NOMO-1 treated with DMSO at 0.1 percent for 48 hours (cell line): Measurements from ENCODE around the gene ARRB1.

ENCODE experiments used
- DNase-seq: peaks from one replicate; lab custom pipeline; 2025; ENCODE audit not compliant: unreplicated experiment; lab: John Stamatoyannopoulos, UW

Gene ARRB1

DNA sequence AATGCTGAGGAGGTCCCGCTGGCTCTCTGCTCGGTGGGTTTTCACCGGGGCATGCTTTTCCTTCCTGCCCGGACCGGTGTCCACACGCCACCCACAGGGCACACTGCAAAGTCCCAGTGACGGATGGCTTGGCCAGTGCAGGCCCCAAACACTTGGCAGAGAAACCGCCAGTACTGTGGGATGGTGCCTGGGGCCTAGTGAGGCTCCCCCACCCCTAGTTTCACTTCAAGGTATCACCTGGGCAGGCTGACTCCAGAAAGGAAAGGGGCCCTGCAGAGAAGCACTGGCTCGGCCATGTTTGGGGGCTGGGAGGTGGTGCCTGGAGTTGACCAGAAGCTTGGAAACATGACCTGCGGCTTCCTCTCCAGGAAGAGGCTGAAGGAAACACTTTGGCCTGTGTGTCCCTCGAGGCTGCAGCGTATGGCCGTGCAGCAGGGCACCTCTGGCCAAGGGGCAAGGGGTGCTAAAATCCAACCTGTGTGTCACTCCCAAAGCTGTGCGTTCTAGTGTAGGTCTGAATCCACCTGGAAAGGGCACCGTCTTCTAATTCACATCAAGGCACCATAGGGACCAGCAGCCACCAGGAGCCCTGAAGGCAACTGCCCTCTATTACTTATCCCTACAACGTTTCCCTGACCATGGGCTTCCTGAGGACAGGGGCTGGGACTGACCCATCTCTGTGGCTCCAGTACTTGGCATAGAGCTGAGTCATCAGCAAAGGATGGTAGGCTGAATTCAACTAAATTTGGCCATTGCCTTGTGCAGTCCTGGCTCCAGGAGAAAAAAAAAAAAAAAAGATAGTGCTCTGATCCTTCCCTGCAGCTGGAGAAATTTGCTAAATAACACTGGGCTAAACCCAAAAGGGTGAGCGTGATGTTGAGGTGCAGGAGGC, 88.3 kb downstream of the ARRB1 start:
- DNase-seq, result no peak

- DNase-seq, result no peak
Observed at GRCh38 chr11:75262436-75262835, 89.0 kb downstream of the ARRB1 start.

DNA sequence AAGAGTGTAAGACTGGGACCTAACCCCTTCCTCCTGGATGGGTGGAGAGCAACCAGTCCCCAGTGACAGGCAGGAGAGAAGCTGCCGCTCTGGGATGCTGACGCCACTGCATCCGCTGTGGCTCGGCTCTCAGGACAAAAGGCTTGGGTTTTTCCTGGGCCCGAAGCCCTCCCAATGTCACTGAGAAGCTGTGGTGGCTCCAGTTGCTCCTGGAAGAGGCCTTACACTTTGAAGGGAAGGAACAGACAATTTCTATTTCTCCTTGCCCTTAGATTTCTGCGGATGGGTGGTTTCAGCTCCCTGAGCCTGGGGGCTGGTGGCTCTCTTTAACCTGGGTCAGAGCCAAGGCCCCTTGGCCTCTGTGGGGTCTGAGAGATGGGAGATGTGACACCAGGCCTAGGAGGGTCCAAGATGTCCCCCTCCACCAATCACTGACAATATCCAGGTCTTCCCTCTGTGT, 89.5 kb downstream of the ARRB1 start:
- no peak for DNase-seq

DNA sequence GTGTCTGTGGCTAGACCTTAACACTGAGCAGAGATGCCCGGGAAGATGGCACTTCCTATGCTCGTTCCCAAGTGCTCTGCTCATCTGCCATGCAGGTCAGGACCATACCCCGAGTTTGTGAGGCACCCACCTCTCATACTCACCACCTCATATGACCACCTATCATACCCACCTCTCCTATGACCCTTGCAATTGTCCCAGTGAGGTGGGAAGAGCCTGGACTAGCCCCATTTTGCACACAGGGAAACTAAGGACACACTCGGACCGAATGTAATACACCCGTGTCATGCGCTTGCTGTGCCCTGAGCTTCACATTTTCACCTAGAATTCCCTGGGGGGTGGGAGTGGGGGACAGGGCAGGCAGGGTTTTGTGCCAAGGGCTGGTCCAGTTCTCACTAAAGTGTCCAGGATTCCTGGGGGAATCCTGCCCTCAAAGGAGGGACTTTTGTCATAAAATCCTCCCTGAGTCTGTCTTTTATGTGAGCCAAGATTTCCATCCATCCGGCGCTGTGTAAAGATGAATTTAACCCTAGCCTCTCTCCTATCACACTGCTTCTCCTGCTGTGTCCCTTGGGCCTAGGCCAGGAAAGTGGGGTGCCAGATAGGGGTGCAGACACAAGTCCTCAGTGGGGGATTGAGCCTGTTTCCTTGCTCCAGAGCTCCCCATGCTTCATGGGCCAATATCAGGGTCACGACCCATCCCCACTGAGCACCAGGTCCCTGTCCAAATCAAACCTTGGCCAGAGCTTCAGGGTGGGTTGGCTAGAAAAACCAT, 90.9 kb downstream of the ARRB1 start:
- no peak for DNase-seq

GRCh38 chr11:75254326-75254725, 97.1 kb downstream of the ARRB1 start:
- DNase-seq, result no peak

- no peak for DNase-seq
Observed at GRCh38 chr11:75249704-75250103, 101.8 kb downstream of the ARRB1 start.

- DNase-seq, result no peak
Observed at GRCh38 chr11:75248924-75249256, 102.6 kb downstream of the ARRB1 start.

DNA sequence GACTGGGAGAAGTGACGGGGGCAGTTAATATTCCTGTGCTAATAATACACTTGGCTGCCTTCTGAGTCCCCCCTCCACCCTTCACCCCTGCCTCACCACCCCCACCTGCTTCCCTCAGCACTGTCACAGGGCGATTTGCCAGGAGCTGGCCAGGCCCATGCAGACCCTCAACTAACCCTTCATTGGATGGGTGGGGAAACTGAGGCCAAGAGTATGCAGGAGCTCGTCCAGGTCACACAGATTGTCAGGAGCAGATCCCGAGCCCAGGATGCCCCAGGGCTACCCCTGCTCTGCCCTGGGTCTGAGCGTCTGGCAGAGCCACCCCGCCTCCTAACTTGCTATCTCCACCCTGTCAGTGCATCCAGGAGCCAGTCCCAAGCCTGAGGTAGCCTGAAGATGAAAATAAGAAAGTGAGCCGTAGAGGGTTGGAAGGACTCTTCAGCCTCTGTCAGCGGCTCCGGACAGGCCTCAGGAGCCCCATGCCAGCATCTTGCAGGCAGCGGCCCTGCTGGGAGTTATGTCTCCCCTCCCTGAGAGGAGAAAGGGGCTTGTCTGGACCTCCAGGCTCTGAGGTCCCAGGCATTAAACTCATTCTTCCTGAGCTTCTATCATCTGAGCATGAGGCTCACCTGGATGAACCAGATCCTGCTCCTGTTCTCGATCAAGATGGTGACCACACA, 104.7 kb downstream of the ARRB1 start:
- DNase-seq, result no peak

DNA sequence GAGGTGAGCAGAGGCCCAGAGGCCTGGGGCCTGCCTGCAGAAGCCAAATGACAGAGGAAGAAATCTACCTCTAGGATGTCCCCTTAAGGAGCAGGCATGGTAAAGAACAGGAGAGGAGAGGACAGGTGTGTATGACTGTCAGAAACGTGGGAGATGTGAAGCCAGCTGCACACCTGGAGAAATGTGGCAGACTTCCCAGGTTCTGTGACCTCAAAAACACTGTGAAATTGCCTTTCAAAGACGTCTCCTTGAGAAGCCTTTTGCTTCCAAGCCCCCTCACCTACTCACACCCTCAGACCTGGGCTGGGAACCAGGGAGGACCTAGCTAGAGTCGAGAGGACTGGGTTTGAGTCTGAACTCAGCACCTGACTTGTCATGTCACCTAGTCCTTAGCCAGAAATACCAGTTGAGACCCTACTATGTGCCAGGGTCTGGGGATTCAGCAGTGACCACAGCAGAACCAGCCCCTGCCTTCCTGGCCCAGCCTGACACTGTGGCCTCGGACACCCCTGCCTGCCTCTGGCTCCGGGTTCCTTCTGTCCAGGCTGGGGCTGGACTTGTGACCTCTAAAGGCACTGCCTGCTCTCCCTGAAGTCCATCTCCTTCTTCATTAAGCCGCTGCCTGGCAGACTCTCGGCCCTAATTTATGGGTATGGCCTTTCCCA, 105.3 kb downstream of the ARRB1 start:
- DNase-seq, result no peak

GRCh38 chr11:75245356-75246005, 106.0 kb downstream of the ARRB1 start:
- DNase-seq, result no peak

- no peak for DNase-seq
Observed at GRCh38 chr11:75244052-75244814, 107.2 kb downstream of the ARRB1 start.

DNA sequence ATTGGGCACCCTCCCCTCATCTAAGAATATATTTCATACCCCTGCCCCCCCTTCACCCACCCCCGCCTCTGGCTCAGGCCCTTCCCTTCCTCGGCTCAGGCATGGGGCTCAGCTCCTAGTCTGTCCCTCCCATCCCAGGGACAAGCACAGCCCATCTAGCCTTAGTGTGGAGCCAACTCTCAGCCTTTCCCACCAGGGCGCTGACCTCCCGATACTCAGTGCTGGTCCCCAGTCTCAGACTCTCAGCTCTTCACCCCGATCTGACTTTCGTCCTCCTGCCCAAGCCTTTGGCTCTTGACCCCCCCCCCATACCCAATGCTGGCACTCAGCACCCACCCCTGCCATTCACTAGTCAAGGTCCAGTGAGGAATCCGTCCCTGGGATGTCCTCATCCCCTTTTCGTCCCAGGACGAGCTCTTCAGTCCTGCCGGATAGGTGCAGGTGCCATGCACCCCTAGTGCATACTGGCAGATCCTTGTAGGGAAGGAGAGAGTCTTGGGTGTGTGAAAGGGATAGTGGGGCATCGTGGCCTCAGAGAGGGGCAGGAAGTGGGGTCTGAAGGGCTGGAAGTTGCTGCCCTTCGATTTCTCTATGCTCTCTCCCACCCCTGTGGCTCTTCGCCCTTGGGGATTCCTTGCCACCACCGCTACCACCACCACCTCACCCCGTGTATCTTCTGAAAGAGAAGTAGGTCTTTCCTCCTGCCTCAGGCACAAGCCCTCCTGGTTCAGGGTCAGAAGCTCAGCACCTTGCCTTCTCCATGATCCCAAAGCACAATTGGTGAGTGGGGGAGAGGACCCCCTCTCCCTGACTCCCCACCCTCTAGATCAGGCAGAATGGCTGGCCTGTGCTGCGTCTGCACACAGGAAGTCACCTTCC, 108.5 kb downstream of the ARRB1 start:
- no peak for DNase-seq

DNA sequence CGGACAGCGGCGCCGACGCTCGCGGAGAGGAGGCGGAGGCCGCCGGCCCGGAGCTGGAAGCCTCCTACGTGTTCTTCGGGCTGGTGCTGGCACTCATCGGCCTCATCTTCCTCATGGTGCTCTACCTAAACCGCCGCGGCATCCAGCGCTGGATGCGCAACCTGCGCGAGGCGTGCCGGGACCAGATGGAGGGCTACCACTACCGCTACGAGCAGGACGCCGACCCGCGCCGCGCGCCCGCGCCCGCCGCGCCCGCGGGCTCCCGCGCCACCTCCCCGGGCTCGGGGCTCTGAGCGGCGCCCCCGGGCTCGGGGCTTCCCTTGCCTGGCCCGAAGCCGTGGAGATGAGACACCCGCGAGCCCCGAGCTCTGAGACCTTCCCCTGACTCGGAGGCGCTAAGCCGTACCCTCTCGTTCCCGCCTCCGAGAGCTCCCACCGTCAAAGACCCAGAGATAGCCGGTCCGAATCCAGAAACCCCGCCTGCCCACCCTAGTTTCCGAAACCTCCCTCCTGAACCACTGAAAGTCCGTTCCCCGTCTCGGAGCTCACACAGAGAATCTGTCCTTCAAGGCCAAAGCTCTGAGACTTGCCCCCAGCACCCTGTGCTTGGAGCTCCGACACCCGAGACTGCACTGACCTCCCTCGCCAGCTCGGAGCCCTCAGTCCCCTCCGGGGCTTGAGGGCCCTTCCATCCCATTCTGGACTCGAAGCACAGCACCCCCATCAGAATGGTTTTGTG, 109.4 kb downstream of the ARRB1 start:
- DNase-seq, result no peak

- DNase-seq, result peak; percentile 57
Observed at GRCh38 chr11:75241036-75241905, 110.2 kb downstream of the ARRB1 start.

DNA sequence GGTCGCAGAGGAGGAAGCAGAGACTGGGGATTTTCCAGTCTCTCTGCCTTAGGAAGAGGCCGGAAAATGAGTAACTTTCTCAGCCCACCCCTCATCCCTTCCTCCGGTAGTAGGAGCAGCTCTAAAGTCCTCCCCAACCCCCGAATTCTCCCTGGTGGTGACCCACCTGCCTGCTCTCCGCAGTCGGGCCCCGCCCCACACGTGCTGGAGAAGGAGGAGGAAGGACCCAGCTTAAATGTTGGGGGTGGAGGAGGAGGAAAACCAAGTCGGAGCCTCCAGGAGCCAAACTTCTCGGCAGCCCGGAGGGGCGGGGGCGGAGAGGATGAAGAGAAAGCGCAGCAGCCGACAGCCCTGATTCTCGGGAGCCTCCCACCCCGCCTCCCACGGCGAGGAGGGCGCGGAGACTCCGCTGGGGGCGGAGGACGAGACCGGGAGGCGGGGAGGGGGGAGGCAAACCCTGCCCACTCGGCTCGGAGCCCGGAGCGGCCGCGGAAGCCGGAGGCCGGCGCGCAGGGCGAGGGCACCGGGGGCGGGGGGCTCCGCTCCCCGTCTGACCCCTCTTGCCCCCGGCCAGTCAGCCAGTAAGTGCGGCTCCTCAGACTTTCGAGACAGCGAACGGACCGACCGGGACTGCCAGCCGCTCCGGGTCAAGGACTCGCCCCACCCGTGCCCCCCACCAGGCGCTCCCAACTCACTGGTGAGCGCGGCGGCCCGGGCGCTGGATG, 111.0 kb downstream of the ARRB1 start, which contains the start of gene TPBGL:
TSS of gene TPBGL (plus strand) at position 464 of the 725 bp plus-strand sequence. CDS start 276 bp downstream, outside the sequence.
- DNase-seq, result no peak

- DNase-seq, result no peak
Observed at GRCh38 chr11:75239531-75240290, 111.8 kb downstream of the ARRB1 start.
